HG03066 (cell line): Measurements from ENCODE around the gene PODXL2.
"Not testable (repeated sequence)": the region's sequence is repeated elsewhere in the genome, so short reads cannot be mapped to it uniquely, and the experiment has no call there.

Experiments used
- ATAC-seq: cut with Tn5 transposase; IDR thresholded peaks from one replicate; pipeline ENCODE4 v1.9.1; 2021; ENCODE audit warnings: low read depth; ENCODE audit not compliant: unreplicated experiment

Gene PODXL2

DNA sequence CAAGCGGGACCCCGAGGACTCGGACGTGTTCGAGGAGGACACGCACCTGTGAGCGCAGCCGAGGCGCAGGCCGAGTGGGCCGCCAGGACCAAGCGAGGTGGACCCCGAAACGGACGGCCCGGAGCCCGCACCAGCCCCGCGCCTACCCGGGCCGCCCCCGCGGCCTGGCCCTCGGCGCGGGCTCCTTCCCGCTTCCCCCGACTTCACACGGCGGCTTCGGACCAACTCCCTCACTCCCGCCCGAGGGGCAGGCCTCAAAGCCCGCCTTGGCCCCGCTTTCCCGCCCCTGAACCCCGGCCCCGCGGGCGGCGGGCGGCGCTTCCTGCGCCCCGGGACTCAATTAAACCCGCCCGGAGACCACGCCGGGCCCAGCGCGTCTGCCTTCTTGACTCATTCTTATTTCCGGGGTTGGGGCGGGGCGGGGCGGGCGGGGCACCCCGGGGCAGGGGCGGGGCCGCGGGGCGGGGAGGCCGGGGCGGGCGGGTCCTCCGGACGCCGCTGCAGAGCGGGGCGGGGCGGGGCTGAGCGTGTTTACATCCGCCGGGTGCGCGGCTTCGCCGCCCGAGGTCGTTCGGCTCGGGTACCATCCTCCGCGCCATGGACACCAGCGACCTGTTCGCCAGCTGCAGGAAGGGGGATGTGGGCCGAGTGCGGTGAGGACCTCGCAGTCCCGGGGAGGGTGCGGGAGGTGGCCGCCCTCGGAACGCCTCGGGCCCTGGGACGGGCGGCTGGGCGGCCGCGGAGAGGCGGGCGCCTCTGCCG is 43.6 kb downstream of the PODXL2 start, which contains the start of gene ABTB1:
Gene ABTB1 (plus strand): TSS at position 524 of the 762 bp plus-strand sequence. CDS start 74 bp downstream, at position 598.
- peak; percentile 68 for ATAC-seq

DNA sequence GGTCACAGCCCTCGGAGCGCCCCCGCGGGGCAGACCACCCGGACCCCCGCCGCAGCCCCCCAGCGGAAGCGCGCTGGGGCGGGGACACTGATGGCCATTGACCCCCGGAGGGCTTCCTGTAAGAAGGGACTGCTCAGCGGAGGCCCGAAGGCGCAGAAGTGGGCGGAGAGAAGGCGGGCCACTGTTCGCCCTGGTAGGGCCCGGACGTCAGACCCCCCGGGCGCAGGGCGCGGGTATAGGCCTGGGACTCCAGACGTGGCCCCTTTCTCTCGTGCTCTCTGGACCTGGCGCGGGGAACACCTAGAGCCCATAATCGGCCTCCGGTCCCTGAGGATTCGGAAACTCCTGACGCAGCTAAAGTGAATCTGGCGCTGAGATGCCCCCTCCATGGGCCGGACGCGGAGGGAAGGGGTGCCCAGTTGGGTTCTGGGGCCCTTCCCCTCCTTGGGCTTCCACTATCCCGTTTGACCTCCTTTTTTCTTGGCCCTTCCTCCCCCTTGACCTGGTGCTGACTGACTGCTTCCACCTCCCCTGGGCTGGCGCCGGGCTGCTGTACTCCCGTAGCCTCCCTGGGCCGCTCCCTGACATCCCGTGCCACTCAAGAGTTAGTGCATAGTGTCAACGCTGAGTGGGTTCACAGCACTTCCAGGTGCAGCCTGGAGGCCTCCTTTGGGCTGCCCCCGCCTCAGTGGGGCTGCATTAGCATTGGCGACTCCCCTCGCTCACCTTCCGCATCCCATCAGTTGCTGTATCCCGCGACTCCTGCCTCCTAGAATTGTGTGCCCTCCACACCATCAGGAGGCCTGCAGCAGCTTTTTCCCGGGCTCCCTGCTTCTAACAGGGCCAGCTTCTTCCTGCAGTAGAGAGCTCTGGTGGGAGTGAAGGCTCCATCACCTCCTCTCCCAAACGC is 44.5 kb downstream of the PODXL2 start:
- ATAC-seq: peak; percentile 42

DNA sequence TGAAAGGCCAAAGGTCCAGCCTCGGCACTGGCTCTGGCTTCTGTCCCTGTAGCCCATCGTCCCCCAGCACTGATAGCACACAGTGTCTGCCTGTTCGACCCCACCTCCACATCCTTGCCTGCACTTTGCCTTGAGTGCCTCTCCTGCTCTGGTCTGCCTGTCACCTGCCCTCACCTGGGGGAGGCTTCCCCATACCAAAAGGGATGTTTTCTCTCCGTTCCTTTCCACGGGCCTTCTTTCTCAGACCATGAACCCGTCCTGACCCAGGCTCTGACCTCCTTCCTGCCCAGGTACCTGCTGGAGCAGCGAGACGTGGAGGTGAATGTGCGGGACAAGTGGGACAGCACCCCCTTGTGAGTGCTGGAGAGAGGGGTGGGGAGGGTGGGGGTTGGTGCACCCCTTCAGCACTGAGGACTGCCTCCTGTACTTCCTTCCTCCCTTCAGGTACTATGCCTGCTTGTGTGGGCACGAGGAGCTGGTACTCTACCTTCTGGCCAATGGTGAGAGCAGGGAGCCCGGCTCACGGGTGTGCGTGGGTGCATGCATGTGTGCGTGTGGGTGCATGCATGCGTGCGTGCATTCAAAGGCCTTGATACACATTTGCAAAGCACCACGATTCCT is 45.2 kb downstream of the PODXL2 start:
- ATAC-seq: no peak

GRCh38 chr3:127674790-127675189 is 45.8 kb downstream of the PODXL2 start:
- no peak for ATAC-seq

DNA sequence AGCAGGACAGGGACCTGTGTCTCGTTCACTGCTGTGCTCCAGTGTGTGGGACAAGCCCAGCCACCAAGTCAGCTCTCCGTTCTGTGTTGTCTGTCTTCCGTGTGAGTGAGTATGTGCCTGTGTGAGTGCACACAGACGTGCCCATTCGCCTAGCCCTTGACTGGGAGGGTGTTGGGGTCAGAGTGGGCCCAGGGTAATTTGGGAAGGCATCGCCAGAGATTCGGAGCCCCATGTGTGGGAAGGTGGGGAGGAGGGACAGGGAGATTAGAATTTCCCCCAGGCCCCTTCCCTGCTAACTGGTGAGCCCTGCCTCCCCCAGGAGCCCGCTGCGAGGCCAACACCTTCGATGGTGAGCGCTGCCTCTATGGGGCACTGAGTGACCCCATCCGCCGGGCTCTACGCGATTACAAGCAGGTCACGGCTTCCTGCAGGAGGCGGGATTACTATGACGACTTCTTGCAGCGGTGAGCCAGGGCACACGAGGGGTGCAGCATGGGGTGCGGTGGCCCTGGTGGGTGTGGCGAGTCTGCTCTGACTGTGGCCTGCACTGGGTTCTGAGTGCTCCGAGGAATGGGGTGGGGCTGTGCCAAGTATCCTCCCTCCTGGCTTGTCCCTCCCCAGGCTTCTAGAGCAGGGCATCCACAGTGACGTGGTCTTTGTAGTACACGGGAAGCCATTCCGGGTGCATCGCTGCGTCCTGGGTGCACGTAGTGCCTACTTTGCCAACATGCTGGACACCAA is 46.8 kb downstream of the PODXL2 start:
- ATAC-seq: no peak

- ATAC-seq: no peak
Observed at GRCh38 chr3:127676456-127676855, 47.5 kb downstream of the PODXL2 start.

DNA sequence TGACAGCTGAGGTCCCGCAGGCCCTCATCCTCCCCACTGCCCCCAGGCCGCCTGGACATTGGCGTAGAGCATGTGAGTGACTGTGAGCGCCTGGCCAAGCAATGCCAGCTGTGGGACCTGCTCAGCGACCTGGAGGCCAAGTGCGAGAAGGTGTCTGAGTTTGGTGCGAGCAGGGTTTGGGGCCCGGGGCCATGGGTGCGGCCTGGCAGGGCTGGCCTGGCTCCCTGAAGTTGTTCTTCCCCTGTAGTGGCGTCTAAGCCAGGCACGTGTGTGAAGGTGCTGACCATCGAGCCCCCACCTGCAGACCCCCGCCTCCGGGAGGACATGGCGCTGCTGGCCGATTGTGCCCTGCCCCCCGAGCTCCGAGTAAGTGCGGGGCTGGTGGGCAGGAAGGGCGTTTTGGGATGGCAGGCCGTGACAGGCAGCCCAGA is 48.0 kb downstream of the PODXL2 start:
- no peak for ATAC-seq

DNA sequence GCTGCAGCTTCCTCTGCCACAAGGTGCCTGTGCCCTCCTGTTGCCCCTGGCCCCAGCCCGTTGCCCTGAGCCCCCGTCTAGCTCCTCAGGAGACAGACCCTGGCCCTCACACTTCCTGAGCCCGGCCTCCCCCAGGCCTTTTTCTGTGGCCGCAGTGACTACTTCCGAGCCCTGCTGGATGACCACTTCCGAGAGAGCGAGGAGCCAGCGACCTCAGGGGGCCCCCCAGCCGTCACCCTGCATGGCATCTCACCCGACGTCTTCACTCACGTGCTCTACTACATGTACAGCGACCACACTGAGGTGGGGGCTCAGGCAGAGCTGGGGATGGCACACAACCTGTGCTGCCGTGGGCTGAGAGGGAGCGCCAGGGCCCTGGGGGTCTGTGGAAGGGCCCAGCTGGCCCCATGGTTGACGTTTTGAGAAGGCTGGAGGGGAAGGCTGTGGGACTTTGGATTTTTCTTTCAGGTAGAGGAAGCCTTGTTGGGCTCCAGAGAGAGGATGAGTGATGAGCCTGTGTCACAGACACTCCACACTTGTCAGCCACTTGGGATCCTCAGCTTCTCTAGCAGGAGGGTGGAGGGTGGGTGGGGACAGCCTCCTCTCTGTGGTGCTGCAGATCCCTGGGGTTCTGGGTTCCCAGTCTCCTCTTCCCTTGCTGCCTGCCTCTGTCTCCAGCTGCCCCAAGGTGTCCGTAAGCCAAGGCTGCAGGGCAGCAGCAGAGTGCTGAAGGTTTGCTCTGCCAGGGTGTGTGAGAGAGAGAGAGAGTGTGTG is 48.7 kb downstream of the PODXL2 start:
- no peak for ATAC-seq

DNA sequence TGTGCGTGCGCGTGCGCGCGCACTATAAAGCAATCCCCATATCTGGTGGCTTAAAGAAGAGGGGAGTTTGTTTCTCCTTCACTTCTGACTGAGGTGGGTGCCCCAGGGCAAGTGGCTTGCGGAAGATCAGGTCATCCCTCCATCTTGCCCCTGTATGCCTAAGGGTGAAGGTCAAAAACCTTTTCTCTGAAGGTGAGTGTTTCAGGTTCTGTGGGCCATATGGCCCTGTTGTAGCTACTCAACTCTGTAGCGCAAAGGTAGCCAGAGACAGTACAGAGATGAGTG is 49.3 kb downstream of the PODXL2 start:
- ATAC-seq: no peak

DNA sequence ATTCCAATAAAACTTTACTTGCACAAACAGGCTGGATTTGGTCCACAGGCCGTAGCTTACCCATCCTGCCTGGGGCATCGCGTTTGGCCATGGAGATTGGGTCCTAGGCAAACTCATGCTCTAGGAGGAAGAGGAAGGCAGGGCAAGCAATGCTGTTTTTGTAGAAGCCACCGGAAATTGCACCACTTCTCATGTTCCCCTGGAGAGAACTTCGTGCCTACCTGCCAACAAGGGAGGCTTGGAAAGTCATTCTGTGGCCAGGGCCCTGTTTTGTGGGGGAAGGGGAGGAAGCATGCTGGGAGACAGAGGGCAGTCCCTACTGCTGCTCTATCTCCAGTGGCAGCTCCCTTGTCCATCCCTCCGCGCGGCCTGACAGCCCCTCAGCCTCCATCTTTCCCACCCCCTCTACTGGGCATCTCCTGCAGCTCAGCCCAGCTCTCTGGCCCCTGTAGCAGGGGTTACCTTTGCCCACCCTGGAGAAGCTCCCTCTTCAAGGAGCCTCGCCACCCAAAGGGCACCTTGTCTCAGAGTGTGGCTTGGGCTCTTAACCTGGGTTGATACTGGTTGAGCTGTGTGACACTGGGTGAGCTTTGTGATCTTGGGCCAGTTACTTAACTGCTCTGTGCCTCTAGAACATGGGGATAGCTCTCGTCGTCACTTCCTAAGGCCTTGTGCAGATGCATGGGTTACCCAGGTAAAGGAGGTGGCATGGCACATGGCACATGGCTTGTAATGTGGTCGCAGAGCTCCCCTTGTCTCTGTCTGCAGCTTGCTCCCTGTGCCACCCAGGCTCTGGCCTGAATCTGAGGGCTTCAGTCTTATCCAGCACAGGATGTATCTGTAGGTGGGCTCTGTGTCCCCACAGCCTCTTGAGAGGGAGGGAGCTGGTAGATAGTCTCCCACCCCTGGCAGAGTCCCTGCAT is 49.9 kb downstream of the PODXL2 start:
- ATAC-seq: no peak

DNA sequence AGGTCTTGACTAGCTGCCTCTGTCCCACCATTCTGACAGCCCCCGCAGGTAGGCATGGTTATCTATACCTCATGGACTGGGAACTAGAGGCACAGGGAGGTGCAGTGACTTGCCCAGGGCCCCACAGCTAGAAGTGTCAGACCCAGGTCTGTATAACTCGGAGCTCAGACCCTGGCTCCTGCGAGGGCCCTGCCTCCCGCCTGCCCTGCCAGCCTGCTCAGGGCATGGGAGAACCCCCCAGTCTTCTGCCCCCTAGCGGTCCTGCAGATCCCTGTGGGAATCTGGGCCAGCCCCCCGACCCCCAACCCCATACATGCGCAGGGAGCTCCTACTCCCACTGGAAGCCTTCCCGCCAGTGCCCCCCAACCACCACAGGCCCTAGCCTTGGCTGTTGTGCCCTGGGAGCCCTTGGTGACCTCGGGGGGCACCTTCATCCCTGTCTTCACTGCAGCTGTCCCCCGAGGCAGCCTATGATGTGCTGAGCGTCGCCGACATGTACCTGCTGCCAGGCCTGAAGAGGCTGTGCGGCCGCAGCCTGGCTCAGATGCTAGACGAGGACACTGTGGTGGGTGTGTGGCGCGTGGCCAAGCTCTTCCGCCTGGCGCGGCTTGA is 50.7 kb downstream of the PODXL2 start:
- no peak for ATAC-seq

DNA sequence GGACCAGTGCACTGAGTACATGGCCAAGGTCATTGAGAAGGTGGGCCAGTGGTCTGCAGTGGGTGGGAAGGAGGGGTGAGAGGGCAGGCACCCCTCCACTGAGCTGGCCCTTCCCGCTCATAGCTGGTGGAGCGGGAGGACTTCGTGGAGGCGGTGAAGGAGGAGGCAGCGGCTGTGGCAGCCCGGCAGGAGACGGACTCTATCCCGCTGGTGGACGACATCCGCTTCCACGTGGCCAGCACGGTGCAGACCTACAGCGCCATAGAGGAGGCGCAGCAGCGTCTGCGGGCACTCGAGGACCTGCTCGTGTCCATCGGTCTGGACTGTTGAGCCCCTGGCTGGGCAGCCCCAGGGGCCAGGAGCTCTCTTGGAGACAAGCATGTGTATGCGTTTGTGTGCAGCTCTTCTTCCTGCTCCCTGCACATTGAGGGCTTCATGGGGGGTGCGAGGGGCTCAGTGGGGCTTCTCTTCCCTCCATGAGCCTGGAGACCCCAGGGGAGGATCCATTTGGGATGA is 51.2 kb downstream of the PODXL2 start:
- ATAC-seq: no peak

- no peak for ATAC-seq
Observed at GRCh38 chr3:127680798-127681221, 51.8 kb downstream of the PODXL2 start.

GRCh38 chr3:127682175-127682554 is 53.2 kb downstream of the PODXL2 start:
- not testable (repeated sequence) for ATAC-seq

- no peak for ATAC-seq
Observed at GRCh38 chr3:127682561-127682960, 53.6 kb downstream of the PODXL2 start.

GRCh38 chr3:127684871-127685707 is 56.1 kb downstream of the PODXL2 start:
- ATAC-seq: no peak
